ENCODE results near the gene BARHL1.

DNA sequence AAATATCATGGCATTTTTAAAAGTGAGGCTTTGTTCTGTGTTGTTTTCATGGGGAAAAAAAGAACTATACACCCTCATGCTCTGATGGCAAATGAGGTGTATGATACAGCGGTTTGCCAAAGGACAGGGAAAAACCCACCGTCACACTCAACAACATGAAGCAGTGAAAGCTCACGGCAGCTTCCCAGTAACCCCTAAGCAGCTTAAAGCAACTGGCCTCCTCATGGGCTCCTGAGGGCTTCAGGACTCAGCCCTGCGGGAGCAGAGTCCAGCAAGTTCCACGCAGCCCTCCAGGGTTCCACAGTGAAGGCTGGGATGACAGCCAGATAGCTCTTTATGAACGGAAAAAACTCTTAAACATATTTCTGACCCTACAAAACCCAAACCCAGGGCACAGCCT, 12.9 kb downstream of the BARHL1 start:
- no peak for TF ChIP-seq FOXK2 (IDR thresholded peaks at IDR 0.05)
- TF ChIP-seq, protein P1, sequence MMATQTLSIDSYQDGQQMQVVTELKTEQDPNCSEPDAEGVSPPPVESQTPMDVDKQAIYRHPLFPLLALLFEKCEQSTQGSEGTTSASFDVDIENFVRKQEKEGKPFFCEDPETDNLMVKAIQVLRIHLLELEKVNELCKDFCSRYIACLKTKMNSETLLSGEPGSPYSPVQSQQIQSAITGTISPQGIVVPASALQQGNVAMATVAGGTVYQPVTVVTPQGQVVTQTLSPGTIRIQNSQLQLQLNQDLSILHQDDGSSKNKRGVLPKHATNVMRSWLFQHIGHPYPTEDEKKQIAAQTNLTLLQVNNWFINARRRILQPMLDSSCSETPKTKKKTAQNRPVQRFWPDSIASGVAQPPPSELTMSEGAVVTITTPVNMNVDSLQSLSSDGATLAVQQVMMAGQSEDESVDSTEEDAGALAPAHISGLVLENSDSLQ (IDR thresholded peaks at IDR 0.05), result no peak
- TF ChIP-seq BHLHE40 (IDR thresholded peaks at IDR 0.05; ENCODE audit: borderline replicate concordance), result no peak
- TF ChIP-seq LEF1 (IDR thresholded peaks at IDR 0.05; ENCODE audit: borderline replicate concordance), result no peak
- no peak for TF ChIP-seq FOXA1 (IDR thresholded peaks at IDR 0.05)
- TF ChIP-seq FOXM1 (IDR thresholded peaks at IDR 0.05; ENCODE audit: borderline replicate concordance), result no peak
- no peak for TF ChIP-seq ARNT (IDR thresholded peaks at IDR 0.05)
- no peak for TF ChIP-seq TARDBP (IDR thresholded peaks at IDR 0.05)
